ENCODE results near the gene SV2B.
A peak's percentile ranks its signal among the peaks of the same experiment; 100 is the strongest.

Gene SV2B

GRCh38 chr15:91158415-91159394 is 58.6 kb downstream of the SV2B start:
- in situ Hi-C loops (cut with HindIII; ENCODE audit: low pct_ligation_motif_present, low pct_unique_long_range_greater_than_20kb, low sequenced_read_pairs), result no loop called here
- no peak for DNase-seq

GRCh38 chr15:91165850-91166249 is 65.8 kb downstream of the SV2B start:
- in situ Hi-C loops (cut with HindIII; ENCODE audit: low pct_ligation_motif_present, low pct_unique_long_range_greater_than_20kb, low sequenced_read_pairs), result no loop called here

GRCh38 chr15:91168457-91168856 is 68.4 kb downstream of the SV2B start:
- no peak for DNase-seq
- in situ Hi-C loops (cut with HindIII; ENCODE audit: low pct_ligation_motif_present, low pct_unique_long_range_greater_than_20kb, low sequenced_read_pairs), result no loop called here

More at GRCh38 chr15:91165850-91166249, 65.8 kb downstream of the SV2B start:
- no peak for DNase-seq

GRCh38 chr15:91171334-91171733 is 71.3 kb downstream of the SV2B start:
- DNase-seq, result no peak
- in situ Hi-C loops (cut with HindIII; ENCODE audit: low pct_ligation_motif_present, low pct_unique_long_range_greater_than_20kb, low sequenced_read_pairs), result no loop called here

GRCh38 chr15:91182101-91182500 is 82.0 kb downstream of the SV2B start:
- in situ Hi-C loops (cut with HindIII; ENCODE audit: low pct_ligation_motif_present, low pct_unique_long_range_greater_than_20kb, low sequenced_read_pairs), result no loop called here

GRCh38 chr15:91183596-91183995 is 83.5 kb downstream of the SV2B start:
- in situ Hi-C loops (cut with HindIII; ENCODE audit: low pct_ligation_motif_present, low pct_unique_long_range_greater_than_20kb, low sequenced_read_pairs), result no loop called here
- DNase-seq, result no peak

More at GRCh38 chr15:91182101-91182500, 82.0 kb downstream of the SV2B start:
- no peak for DNase-seq

GRCh38 chr15:91184441-91184840 is 84.4 kb downstream of the SV2B start:
- in situ Hi-C loops (cut with HindIII; ENCODE audit: low pct_ligation_motif_present, low pct_unique_long_range_greater_than_20kb, low sequenced_read_pairs), result no loop called here
- DNase-seq, result no peak

GRCh38 chr15:91186904-91187656 is 87.0 kb downstream of the SV2B start:
- in situ Hi-C loops (cut with HindIII; ENCODE audit: low pct_ligation_motif_present, low pct_unique_long_range_greater_than_20kb, low sequenced_read_pairs), result no loop called here
- DNase-seq, result peak; percentile 32

GRCh38 chr15:91192285-91192684 is 92.2 kb downstream of the SV2B start:
- in situ Hi-C loops (cut with HindIII; ENCODE audit: low pct_ligation_motif_present, low pct_unique_long_range_greater_than_20kb, low sequenced_read_pairs), result no loop called here
- DNase-seq, result no peak

- in situ Hi-C loops (cut with HindIII; ENCODE audit: low pct_ligation_motif_present, low pct_unique_long_range_greater_than_20kb, low sequenced_read_pairs), result no loop called here
- no peak for DNase-seq
Observed at GRCh38 chr15:91192690-91193377, 92.8 kb downstream of the SV2B start.

- in situ Hi-C loops (cut with HindIII; ENCODE audit: low pct_ligation_motif_present, low pct_unique_long_range_greater_than_20kb, low sequenced_read_pairs), result no loop called here
- no peak for DNase-seq
Observed at GRCh38 chr15:91193378-91193720, 93.3 kb downstream of the SV2B start.

GRCh38 chr15:91196127-91196526 is 96.1 kb downstream of the SV2B start:
- DNase-seq, result no peak
- in situ Hi-C loops (cut with HindIII; ENCODE audit: low pct_ligation_motif_present, low pct_unique_long_range_greater_than_20kb, low sequenced_read_pairs), result no loop called here

- no peak for DNase-seq
- in situ Hi-C loops (cut with HindIII; ENCODE audit: low pct_ligation_motif_present, low pct_unique_long_range_greater_than_20kb, low sequenced_read_pairs), result no loop called here
Observed at GRCh38 chr15:91196768-91197167, 96.7 kb downstream of the SV2B start.

GRCh38 chr15:91199511-91199910 is 99.5 kb downstream of the SV2B start:
- no peak for DNase-seq
- in situ Hi-C loops (cut with HindIII; ENCODE audit: low pct_ligation_motif_present, low pct_unique_long_range_greater_than_20kb, low sequenced_read_pairs), result no loop called here

- DNase-seq, result no peak
- in situ Hi-C loops (cut with HindIII; ENCODE audit: low pct_ligation_motif_present, low pct_unique_long_range_greater_than_20kb, low sequenced_read_pairs), result no loop called here
Observed at GRCh38 chr15:91200101-91200754, 100.2 kb downstream of the SV2B start.

GRCh38 chr15:91202510-91203102 is 102.5 kb downstream of the SV2B start:
- in situ Hi-C loops (cut with HindIII; ENCODE audit: low pct_ligation_motif_present, low pct_unique_long_range_greater_than_20kb, low sequenced_read_pairs), result no loop called here
- no peak for DNase-seq

- no peak for DNase-seq
- in situ Hi-C loops (cut with HindIII; ENCODE audit: low pct_ligation_motif_present, low pct_unique_long_range_greater_than_20kb, low sequenced_read_pairs), result no loop called here
Observed at GRCh38 chr15:91203619-91204203, 103.7 kb downstream of the SV2B start.

GRCh38 chr15:91208371-91208770 is 108.3 kb downstream of the SV2B start:
- no peak for DNase-seq
- in situ Hi-C loops (cut with HindIII; ENCODE audit: low pct_ligation_motif_present, low pct_unique_long_range_greater_than_20kb, low sequenced_read_pairs), result no loop called here

Data from ACHN (cell line).